GM18520 (cell line): ENCODE measurements around the gene DND1.
A peak's percentile ranks its signal among the peaks of the same experiment; 100 is the strongest.
"Not testable (repeated sequence)": the region's sequence is repeated elsewhere in the genome, so short reads cannot be mapped to it uniquely, and the experiment has no call there.

Experiments
- ATAC-seq: cut with Tn5 transposase; IDR thresholded peaks from one replicate; pipeline ENCODE4 v1.9.1; 2021; ENCODE audit not compliant: unreplicated experiment

DND1 gene

GRCh38 chr5:140672455-140673186 is 755 bp downstream of the DND1 start:
- no peak for ATAC-seq

- no peak for ATAC-seq
These were observed 1.8 kb downstream of the DND1 start for GRCh38 chr5:140671472-140672125.

- ATAC-seq = not testable (repeated sequence)
These were observed 2.3 kb downstream of the DND1 start for GRCh38 chr5:140671035-140671434.

GRCh38 chr5:140664359-140665119 is 8.8 kb downstream of the DND1 start, which contains the start of gene WDR55:
Gene WDR55, plus strand, starts transcription at chr5:140664904. Its CDS starts 9 bp downstream, at chr5:140664913.
- peak; percentile 98 for ATAC-seq

- ATAC-seq = no peak
These were observed 9.4 kb downstream of the DND1 start for GRCh38 chr5:140664030-140664358.

- not testable (repeated sequence) for ATAC-seq
These were observed 13.0 kb downstream of the DND1 start for GRCh38 chr5:140660371-140660770.

- ATAC-seq = no peak
These were observed 14.5 kb downstream of the DND1 start for GRCh38 chr5:140658870-140659269.

- ATAC-seq = no peak
These were observed 26.3 kb downstream of the DND1 start for GRCh38 chr5:140647042-140647419.

- no peak for ATAC-seq
These were observed 30.7 kb downstream of the DND1 start for GRCh38 chr5:140642718-140643117.

GRCh38 chr5:140641716-140642115 is 31.7 kb downstream of the DND1 start:
- ATAC-seq = no peak

GRCh38 chr5:140639148-140639981 is 34.0 kb downstream of the DND1 start, which contains the start of gene TMCO6:
Gene TMCO6, plus strand, starts transcription at chr5:140639451. Its CDS starts 77 bp downstream, at chr5:140639528.
- ATAC-seq = peak; percentile 81

GRCh38 chr5:140638898-140639147 is 34.6 kb downstream of the DND1 start:
- ATAC-seq = not testable (repeated sequence)

GRCh38 chr5:140637371-140638100 is 35.8 kb downstream of the DND1 start:
- no peak for ATAC-seq

- no peak for ATAC-seq
These were observed 37.8 kb downstream of the DND1 start for GRCh38 chr5:140635291-140636257.

- ATAC-seq = no peak
These were observed 39.3 kb downstream of the DND1 start for GRCh38 chr5:140634103-140634502.

GRCh38 chr5:140633501-140633900 is 39.9 kb downstream of the DND1 start:
- no peak for ATAC-seq

- ATAC-seq = no peak
These were observed 40.3 kb downstream of the DND1 start, which contains the start of gene CD14 for GRCh38 chr5:140633021-140633471. Gene CD14, minus strand, starts transcription at chr5:140633175. Its CDS starts 104 bp downstream, at chr5:140633071.

- peak; percentile 24 for ATAC-seq
These were observed 40.9 kb downstream of the DND1 start for GRCh38 chr5:140632366-140633020.
